C4-2B (cell line): ENCODE data around the gene CNGA2.

ENCODE experiments used
- CTCF ChIP-seq: fragments of 450-650 bp; conservative IDR thresholded peaks from 2 replicates; pipeline ENCODE4 v1.5.1; 2017; ENCODE audit warnings: mild to moderate bottlenecking
- ZFX ChIP-seq: fragments of 450-650 bp; IDR thresholded peaks from 2 replicates; pipeline ENCODE4 v1.6.1; 2017

- TF ChIP-seq CTCF (no peak), ZFX (no peak)
Measured at GRCh38 chrX:151759041-151759708, 24.6 kb downstream of the CNGA2 start.
